Cerebellar nuclear complex (tissue), 1 donor: Measurements from ENCODE around the gene ELMO1.

ENCODE experiments used
- DNase-seq, 2 experiments: peaks; one replicate each; lab custom pipeline; 2025; lab: John Stamatoyannopoulos, UW

Gene ELMO1

GRCh38 chr7:37408291-37409228, 40.1 kb downstream of the ELMO1 start:
- no peak for DNase-seq

- no peak for DNase-seq
These were observed 43.0 kb downstream of the ELMO1 start for GRCh38 chr7:37405603-37406122.

GRCh38 chr7:37405128-37405527, 43.5 kb downstream of the ELMO1 start:
- no peak for DNase-seq

- DNase-seq = no peak
These were observed 48.7 kb downstream of the ELMO1 start for GRCh38 chr7:37399876-37400421.

DNA sequence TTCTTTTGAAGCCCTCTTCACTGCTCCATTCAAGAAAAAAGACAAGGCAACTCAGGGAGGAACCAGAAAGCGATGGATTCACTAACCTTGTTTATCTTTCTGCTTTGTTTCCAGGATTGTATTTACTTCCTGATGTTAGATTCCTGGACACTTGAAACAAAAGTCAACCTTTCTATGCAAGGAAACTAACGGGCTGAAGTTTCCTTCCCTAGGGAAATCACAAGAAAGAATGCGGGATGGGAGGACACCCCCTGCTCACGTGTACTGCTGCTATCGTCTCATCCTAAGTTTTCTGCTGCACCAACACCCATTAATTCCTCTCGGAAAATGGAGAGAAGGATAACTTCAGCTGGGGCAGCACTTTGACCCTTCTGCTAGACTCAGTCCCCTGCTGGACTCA, 50.3 kb downstream of the ELMO1 start:
- DNase-seq = no peak

DNA sequence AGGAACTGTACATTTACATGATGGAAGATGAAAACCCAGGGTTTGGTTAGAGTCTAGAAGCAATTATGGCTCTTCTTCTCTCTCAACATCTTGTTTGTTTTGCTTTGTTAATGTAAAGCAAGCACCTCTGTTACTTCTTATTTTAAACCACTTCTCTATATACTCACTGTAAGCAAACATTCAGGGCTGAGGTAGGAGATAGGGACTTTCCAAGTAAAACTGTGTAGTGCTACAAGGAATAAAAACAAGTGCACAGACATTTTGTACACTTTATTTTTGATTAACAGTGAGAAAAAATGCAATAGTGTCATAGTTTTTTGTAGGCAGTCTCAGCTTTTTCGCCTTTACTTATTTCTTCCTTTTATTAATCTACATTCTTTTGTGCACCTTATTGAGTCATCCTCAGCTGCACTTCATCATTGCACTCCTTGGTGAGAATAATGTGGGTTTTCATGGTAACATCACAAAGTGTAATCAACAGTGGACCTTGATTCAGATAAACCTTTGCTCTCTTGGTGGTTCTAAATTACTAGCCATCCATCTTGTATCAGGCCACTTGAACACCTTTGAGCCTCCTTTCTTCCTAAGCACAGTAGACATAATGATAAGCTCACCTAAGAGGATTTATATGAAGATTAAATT, 52.9 kb downstream of the ELMO1 start:
- DNase-seq = no peak

DNA sequence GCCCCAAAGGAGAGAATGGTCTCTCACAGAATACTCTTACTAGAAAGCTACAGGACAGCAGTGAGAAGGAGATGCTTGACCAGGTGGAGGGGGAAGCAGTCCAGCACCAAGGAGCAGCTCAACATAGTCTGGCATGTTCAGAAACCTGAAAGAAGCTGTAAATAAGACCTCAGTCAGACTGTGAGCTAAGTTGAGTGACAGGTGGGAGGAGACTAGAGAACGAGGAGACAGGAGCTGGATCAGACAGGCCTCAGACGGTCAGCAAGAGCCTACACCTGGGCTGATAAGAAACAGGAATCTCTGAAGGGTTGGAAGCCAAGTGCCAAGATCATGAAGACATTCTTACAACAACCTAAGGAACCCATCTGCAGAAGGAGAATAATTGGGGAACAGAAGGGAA, 54.5 kb downstream of the ELMO1 start:
- no peak for DNase-seq

DNA sequence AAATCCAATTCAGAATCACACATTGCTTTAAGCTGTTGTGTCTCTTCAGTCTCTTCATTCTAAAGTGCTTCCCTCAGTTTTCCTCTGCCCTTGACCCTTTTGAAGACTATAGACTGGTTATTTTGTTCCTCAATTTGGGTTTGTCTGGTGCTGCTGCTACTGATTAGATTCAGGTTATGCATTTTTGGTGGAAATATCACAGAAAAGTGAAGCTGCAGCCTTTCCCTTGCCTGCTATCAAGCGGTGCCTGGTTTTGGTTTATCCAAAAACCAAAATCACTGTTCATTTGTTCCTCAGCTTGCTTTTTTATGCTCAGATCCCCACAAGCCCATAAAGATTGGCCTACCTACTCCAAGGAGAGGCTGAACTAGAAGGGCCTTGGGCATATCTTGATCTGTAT, 55.2 kb downstream of the ELMO1 start:
- no peak for DNase-seq

DNA sequence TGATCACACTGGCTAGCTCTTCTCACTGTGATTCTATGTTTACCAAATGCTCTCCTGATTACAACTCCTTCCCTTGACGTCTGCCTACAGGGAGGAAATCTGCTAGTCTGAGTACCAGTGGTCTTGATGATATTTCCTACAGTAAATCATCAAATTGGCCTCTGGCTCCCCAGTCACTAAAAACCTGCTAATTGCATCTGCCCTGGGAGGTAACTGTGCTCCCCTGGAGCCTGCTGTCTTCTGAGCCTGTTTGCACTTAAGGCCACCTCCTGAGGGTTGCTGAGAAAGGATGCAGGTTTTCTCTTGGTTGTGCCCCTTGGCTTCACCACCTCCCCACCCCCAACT, 56.0 kb downstream of the ELMO1 start:
- DNase-seq = no peak

- no peak for DNase-seq
These were observed 56.6 kb downstream of the ELMO1 start for GRCh38 chr7:37391791-37392672.

GRCh38 chr7:37390114-37390513, 58.5 kb downstream of the ELMO1 start:
- no peak for DNase-seq

- no peak for DNase-seq
These were observed 59.9 kb downstream of the ELMO1 start for GRCh38 chr7:37388811-37389210.

GRCh38 chr7:37385787-37386186, 62.9 kb downstream of the ELMO1 start:
- DNase-seq = no peak

- no peak for DNase-seq
These were observed 66.0 kb downstream of the ELMO1 start for GRCh38 chr7:37382546-37383088.

GRCh38 chr7:37380831-37381230, 67.8 kb downstream of the ELMO1 start:
- DNase-seq = no peak

DNA sequence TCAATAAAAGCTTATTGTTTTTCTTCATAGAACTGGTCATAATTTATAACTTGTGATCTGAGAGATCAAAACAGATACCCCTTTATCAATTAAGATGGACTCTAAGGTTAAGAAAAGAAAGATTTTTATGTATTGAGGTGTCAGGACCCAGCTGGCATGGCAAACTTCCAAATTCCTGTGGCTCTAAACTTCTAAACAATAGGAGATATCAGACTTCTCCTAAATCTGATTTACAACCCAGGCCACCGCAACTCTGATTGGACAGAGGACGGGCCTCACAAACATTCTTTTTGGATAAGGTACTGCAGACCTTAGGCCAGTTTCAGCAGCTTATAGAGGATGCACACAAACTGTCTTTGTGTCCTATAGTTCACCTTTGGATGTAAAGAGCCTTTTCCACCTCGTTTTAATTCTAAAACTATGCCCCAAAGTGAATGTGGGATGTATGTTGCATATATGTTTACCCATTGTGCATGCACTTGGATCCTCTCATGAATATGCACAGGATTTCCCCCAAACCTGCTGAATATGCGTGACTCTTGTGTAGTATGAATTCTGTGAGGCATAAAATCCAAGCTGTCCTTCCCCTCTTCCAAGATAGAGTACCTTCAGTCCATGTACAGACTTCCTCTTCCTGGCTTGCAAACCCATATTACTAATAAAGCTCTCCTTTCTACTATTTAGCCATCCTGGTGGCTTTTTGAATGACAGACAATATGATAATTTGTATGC, 69.0 kb downstream of the ELMO1 start:
- DNase-seq = no peak

GRCh38 chr7:37377231-37377630, 71.4 kb downstream of the ELMO1 start:
- DNase-seq = no peak

DNA sequence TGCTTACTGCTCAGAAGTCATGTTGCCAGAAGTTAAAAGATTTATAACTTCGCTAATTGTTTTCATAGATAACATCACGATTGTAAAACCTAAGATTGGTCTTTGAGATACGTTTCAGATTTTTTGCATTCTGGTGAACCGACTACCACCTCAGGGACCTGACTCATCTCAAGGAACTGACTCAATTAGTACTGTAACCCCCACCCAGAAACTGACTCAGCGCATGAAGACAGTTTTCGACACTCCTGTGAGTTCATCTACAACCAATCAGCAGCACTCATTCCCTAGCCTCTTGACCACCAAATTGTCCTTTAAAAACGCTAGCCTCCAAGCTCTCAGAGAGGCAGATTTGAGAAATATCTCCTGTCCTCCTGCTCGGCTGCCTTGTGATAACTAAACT, 72.3 kb downstream of the ELMO1 start:
- DNase-seq = no peak

GRCh38 chr7:37372750-37373149, 75.9 kb downstream of the ELMO1 start:
- no peak for DNase-seq

DNA sequence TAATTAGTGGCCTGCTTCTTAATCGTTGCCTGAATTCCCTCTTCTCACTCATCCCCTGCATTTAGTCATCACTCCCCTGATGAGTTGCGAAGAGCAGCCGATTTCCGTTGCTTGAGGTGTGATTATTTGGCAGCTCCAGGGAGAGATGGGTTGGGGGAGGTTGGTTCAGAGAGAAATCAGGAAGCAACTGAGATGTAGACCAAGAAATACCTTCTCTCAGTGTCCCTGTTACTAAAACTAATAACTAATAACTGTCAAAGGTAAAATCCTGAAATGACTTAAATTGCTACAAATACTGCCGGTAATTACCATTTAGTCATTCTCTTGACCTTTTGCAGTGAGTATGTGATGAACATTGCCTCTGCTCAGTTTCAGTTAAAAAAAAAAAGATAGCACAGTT, 76.9 kb downstream of the ELMO1 start:
- DNase-seq = no peak

DNA sequence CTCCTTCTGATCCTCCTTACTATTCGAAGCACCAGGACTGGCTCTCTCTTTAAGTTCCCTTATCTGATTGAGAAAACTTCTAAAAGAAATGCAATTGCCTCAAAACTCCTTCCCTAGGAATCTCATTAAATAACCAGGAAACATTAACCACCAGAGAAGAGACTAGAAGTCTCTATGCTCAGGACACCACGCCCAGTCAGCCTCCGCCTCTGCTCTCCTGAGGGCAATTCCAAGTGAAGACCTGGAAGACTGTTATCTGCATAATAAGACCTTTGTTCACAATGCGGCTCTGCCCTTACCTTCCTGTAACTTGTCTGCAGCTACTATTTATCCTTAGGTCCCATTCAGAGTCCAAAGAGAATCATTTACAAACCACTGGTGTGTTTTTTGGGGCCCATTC, 78.8 kb downstream of the ELMO1 start:
- DNase-seq = no peak
